ENCODE results near the gene BCL11A. TPM values are rescaled to one million over a fixed set of nuclear protein-coding genes. Genes with fewer than 3 reads are reported as not detected.

BCL11A gene
- total RNA-seq, 4 donors from 2014 or later, result 0.22 TPM; not detected in 3

DNA sequence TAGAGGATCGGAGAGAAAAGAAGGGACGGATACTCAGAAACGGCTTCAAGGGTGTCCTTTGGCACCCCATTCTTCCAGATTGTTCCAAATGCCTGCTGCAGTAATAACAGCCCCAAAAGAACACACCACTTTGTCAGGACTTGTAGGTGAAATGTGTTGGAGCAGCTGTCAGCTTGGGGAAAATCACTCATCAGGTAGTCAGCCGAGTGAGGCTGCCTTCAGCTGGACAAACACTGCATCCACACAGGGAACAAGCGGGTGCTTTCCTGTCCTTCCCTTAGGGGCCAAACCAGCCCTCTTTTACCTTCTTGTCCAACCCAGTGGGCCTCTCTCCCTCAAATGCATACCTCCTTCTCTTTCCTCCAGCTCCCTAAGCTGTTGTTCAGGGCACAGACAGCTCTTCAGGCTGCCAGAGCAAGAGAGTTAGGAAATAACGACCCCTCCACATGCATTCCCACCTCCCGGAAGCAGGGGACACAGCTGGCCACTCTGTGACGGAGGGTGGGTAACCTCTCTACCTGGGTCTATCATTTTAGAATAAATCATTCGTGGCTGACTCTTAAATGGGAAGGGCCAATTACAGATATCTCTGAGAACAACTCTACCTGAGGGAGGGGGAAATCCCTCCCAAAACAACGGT is 48.1 kb downstream of the BCL11A start:
- Histone ChIP-seq H3K9me3 (no peaks in the 10 kb centered on the region), H3K4me1 (no peaks in the 10 kb centered on the region), H3K27ac (no peak overlapping the region), H3K36me3 (no peaks in the 10 kb centered on the region), H3K27me3 (no peaks in the 10 kb centered on the region), H3K4me3 (no peak overlapping the region)
- WGBS, 2 donors, result 82% methylated on average over 10 of the region's 10 CpGs
- TF ChIP-seq POLR2A (IDR thresholded peaks at IDR 0.05) (no peak), CTCF (IDR thresholded peaks at IDR 0.05) (no peak)
- DNase-seq (ENCODE audit: low spot score in 2 of 2), result no peak

DNA sequence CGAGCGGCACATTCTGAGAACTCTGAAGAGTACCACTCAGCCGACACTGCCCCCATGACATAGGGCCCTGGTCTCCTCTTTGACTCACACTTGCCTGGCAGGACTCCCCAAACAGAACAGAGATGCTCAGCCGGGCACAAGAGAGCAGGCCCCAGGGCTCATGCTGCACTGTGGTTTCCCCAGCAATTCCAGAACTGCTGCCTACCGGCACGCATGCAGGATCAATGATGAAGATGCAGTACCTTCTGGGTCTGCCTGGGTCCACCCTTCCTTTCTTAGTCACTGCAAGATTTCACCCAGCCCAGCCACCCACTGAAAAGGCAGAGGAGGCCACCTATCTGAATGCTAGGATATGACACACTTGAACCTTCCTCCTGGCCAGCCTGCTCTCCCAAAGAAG is 49.4 kb downstream of the BCL11A start:
- Histone ChIP-seq H3K36me3 (no peaks in the 10 kb centered on the region), H3K4me1 (no peaks in the 10 kb centered on the region), H3K9me3 (no peaks in the 10 kb centered on the region), H3K27ac (no peak overlapping the region), H3K4me3 (no peak overlapping the region), H3K27me3 (no peaks in the 10 kb centered on the region)
- 93 to 97% methylated on average over 5 to 6 of the region's 6 CpGs for WGBS, 2 donors
- no peak for DNase-seq (ENCODE audit: low spot score in 2 of 2)
- no peak for TF ChIP-seq POLR2A (IDR thresholded peaks at IDR 0.05)
- no peak for TF ChIP-seq EP300 (IDR thresholded peaks at IDR 0.05)
- no peak for TF ChIP-seq CTCF (IDR thresholded peaks at IDR 0.05)

- Histone ChIP-seq H3K36me3 (no peaks in the 10 kb centered on the region), H3K4me3 (no peak overlapping the region), H3K4me1 (no peaks in the 10 kb centered on the region), H3K27me3 (no peaks in the 10 kb centered on the region), H3K9me3 (no peaks in the 10 kb centered on the region), H3K27ac (no peak overlapping the region)
- DNase-seq (ENCODE audit: low spot score in 2 of 2), result no peak
- no peak for TF ChIP-seq EP300 (IDR thresholded peaks at IDR 0.05)
- TF ChIP-seq POLR2A (IDR thresholded peaks at IDR 0.05), result no peak
- WGBS, 2 donors, result 65 to 68% methylated on average over 4 of the region's 4 CpGs
Observed at GRCh38 chr2:60502144-60502543, 51.3 kb downstream of the BCL11A start.

GRCh38 chr2:60500861-60501260 is 52.6 kb downstream of the BCL11A start:
- H3K4me1 ChIP-seq, result no peaks in the 10 kb centered on the region
- no peak for DNase-seq (ENCODE audit: low spot score in 2 of 2)
- H3K27ac ChIP-seq, result no peak overlapping the region
- no peak for TF ChIP-seq EP300 (IDR thresholded peaks at IDR 0.05)
- TF ChIP-seq CTCF (IDR thresholded peaks at IDR 0.05), result no peak
- TF ChIP-seq POLR2A (IDR thresholded peaks at IDR 0.05), result no peak
- no peaks in the 10 kb centered on the region for H3K36me3 ChIP-seq
- no peaks in the 10 kb centered on the region for H3K9me3 ChIP-seq
- WGBS, 2 donors, result 78 to 79% methylated on average over 2 of the region's 2 CpGs
- no peaks in the 10 kb centered on the region for H3K27me3 ChIP-seq
- H3K4me3 ChIP-seq, result no peak overlapping the region

- no peak overlapping the region for H3K4me3 ChIP-seq
- no peaks in the 10 kb centered on the region for H3K4me1 ChIP-seq
- TF ChIP-seq CTCF (IDR thresholded peaks at IDR 0.05), result no peak
- TF ChIP-seq EP300 (IDR thresholded peaks at IDR 0.05), result no peak
- no peak for TF ChIP-seq POLR2A (IDR thresholded peaks at IDR 0.05)
- DNase-seq (ENCODE audit: low spot score in 2 of 2), result no peak
- WGBS, 2 donors, result 81 to 86% methylated on average over 6 to 8 of the region's 8 CpGs
- H3K9me3 ChIP-seq, result no peaks in the 10 kb centered on the region
- H3K27ac ChIP-seq, result no peak overlapping the region
- no peaks in the 10 kb centered on the region for H3K36me3 ChIP-seq
- H3K27me3 ChIP-seq, result no peaks in the 10 kb centered on the region
Observed at GRCh38 chr2:60499651-60500265, 53.7 kb downstream of the BCL11A start.
